ENCODE measurements around the gene PMF1. TPM values are rescaled to one million over a fixed set of nuclear protein-coding genes. Genes with fewer than 3 reads are reported as not detected.
"Not testable (repeated sequence)": the region's sequence is repeated elsewhere in the genome, so short reads cannot be mapped to it uniquely, and the experiment has no call there.

The PMF1 gene
- total RNA-seq, 1 donor from 2014 or later, result 26.5 TPM

DNA sequence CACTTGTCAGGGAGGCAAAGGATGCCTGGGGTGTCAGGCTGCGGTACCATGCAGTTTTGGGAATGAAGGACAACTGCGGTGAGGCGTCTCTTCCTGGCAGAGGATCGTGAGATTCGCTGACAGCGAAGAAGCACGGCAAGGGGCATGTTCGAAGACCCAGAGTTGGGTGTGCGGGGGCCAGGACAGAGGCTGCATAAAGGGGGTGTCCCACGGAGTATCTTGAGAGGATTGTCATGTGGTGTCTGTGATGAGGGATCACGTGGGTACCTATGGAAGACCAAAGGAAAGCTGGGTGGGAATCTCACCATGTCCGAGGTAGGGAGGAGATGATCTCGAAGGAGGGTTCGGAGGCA lies 18.5 kb upstream of the PMF1 start:
- no peak for FAIRE-seq
- no peak for DNase-seq (ENCODE audit: low spot score in 2 of 2)

DNA sequence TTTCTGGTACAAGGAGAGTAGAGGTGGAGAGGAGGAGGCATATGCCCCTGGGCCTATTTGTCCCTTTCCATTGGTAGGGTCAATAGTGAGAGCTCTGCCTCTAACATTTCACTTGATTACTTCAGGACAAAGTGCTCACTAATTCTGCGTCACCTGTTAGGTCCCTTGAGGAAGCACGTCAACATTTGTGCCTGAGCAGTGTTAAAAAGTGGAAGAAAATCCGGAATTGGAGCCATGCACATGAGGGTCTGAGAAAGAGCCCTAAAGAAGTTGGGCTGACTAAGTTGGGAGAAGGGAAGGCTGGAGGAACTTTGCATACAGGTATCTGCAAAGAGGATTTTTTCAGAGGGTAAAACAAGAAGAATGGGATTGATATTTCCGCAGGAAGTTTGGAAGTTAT lies 17.0 kb upstream of the PMF1 start:
- DNase-seq (ENCODE audit: low spot score in 2 of 2) (no peak), FAIRE-seq (no peak)

DNA sequence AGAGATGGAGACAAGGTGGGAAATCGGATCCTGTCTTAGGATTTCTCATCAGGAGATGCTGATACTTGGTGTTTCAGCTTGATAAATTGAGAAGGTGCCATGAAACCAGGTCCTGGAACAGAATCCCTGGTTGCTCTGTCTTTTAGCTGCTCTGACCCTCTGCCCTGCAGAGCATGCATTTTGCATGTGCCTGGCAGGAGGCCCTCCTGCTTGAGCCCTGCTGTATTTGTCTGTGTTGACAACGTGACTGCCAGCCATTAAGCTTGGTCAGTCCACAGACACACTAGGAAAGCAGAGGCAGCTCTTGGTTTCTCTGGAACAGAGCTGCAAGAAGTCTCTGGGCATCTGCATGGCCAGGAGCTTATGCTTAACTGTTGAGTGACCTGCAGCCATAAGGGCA lies 16.4 kb upstream of the PMF1 start:
- DNase-seq (ENCODE audit: low spot score in 2 of 2), result no peak
- FAIRE-seq, result no peak

GRCh38 chr1:156198831-156199349 lies 13.9 kb upstream of the PMF1 start:
- DNase-seq (ENCODE audit: low spot score in 2 of 2) (no peak), FAIRE-seq (no peak)

DNA sequence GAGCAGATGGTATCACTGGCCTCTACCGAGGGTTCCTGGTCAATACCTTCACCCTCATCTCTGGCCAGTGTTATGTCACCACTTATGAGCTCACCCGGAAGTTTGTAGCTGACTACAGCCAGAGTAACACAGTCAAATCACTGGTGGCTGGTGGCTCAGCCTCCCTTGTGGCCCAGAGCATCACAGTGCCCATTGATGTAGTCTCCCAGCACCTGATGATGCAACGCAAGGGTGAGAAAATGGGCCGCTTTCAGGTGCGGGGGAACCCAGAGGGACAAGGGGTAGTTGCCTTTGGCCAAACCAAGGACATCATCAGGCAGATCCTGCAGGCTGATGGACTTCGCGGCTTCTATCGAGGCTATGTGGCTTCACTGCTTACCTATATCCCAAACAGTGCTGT lies 12.8 kb upstream of the PMF1 start:
- DNase-seq (ENCODE audit: low spot score in 2 of 2) (no peak), FAIRE-seq (no peak)

DNA sequence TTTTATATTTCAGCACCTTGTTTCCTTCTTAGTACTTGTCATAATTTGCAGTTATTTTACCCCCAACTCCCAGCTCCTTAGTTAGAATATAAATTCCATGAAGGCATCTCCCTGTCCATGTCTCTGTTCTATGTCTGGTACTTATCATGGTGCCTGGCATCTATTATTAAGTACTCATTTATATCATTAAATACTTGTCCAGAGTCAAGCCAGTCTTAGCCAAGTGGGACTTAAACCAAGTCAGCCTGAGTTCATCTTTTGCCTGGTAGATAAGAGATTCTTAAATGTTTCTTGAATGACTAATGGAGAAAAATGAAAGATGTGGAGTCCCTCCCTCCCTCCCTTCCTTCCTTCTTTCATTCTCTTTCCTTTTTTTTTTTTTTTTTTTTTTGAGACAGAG lies 9.5 kb upstream of the PMF1 start:
- FAIRE-seq (no peak), DNase-seq (ENCODE audit: low spot score in 2 of 2) (no peak)

DNA sequence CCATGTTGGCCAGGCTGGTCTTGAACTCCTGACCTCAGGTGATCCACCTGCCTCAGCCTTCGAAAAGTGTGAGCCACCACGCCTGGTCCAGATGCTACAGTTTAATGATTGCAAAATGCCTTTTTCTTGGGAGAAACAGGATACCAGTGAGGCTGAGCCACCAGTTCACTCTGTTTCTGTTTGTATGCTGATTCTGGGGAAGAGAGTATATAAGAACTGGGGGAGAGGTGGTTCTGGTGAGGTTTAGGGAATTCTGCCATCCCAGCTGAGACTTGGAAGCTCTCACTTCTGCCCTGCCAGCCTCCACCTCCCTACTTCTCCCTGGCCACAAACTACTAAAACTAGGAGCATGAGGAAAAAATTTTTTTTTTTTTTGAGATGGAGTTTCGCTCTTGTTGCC lies 8.1 kb upstream of the PMF1 start:
- no peak for FAIRE-seq
- DNase-seq (ENCODE audit: low spot score in 2 of 2), result no peak

DNA sequence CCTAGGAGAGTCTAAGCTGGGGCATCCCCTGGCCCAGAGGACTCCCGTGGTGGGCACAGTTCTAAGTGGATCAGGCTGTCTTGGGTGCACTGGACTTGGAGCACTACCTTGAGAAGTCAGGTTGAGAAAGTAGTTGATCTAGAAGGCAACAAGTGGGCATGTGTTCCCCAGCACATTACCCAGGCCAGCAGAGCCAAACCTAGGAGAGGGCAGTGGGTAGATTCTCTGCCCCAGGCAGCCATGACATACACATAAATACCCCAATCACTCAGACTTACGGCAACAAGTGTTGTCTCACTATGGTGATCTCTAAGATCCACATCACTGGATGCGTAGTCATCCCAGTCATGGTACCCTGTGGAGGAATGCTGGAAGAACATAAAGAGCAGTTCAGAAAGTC lies 1.6 kb upstream of the PMF1 start:
- FAIRE-seq, result no peak

DNA sequence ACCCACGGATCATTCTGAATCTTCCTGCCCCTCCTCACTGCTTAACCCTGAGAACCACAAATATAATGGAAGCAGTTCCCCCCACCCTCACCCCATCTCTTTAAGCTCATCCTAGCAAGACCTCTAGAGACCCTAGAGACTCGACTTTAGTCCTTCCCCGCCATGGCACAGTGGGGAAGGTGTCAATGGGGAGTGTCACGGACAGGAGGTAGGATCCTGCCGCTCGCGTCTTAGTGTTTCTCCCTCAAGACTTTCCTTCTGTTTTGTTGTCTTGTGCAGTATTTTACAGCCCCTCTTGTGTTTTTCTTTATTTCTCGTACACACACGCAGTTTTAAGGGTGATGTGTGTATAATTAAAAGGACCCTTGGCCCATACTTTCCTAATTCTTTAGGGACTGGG lies 677 bp upstream of the PMF1 start:
- no peak for FAIRE-seq
- DNase-seq (ENCODE audit: low spot score in 2 of 2), result no peak

More for the DNA sequence above, 1.6 kb upstream of the PMF1 start:
- DNase-seq (ENCODE audit: low spot score in 2 of 2), result no peak

GRCh38 chr1:156213644-156213966 lies 798 bp downstream of the PMF1 start:
- DNase-seq (ENCODE audit: low spot score in 2 of 2), result no peak
- FAIRE-seq, result no peak

- FAIRE-seq, result no peak
- DNase-seq (ENCODE audit: low spot score in 2 of 2), result no peak
Measured at GRCh38 chr1:156214024-156214748, 1.4 kb downstream of the PMF1 start.

DNA sequence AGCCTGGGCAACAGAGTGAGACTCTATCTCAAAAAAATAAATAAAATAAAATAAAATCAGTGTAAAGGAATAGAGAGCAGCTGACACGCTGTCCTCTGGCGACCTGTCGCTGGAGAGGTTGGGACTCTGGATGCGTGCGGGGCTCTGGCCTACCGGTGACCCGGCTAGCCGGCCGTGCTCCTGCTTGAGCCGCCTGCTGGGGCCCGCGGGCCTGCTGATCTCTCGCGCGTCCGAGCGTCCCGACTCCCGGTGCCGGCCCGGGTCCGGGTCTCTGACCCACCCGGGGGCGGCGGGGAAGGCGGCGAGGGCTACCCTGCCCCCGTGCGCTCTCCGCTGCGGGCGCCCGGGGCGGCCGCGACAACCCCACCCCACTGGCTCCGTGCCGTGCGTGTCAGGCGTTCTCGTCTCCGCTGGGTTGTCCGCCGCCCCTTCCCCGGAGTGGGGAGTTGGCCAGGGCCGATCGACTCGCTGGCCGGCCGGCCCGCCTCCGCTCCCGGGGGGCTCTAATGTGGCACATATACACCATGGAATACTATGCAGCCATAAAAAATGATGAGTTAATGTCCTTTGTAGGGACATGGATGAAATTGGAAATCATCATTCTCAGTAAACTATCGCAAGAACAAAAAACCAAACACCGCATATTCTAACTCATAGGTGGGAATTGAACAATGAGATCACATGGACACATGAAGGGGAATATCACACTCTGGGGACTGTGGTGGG lies 3.7 kb downstream of the PMF1 start:
- not testable (repeated sequence) for DNase-seq (ENCODE audit: low spot score in 2 of 2)
- peak; percentile 97 for FAIRE-seq

GRCh38 chr1:156217871-156218270 lies 5.1 kb downstream of the PMF1 start:
- FAIRE-seq (no peak), DNase-seq (ENCODE audit: low spot score in 2 of 2) (no peak)

DNA sequence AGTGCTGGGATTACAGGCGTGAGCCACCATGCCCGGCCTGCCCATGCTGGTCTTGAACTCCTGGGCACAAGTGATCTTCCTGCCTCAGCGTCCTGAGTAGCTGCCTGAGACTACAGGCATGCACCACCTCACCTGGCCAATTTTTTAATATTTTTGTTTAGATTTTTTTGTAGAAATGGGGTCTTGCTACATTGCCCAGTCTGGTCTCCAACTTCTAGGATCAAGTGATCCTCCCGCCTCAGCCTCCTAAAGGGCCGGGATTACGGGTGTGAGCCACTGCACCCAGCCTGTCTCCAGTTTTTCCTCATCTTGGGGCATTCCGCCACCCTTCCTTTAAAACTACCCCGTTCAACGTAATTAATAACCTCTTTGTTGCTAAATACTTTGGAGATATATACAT lies 7.4 kb downstream of the PMF1 start:
- FAIRE-seq (no peak), DNase-seq (ENCODE audit: low spot score in 2 of 2) (no peak)

GRCh38 chr1:156221986-156222692 lies 9.3 kb downstream of the PMF1 start:
- DNase-seq (ENCODE audit: low spot score in 2 of 2), result no peak
- no peak for FAIRE-seq

GRCh38 chr1:156225677-156226014 lies 12.8 kb downstream of the PMF1 start:
- DNase-seq (ENCODE audit: low spot score in 2 of 2), result no peak
- no peak for FAIRE-seq

- DNase-seq (ENCODE audit: low spot score in 2 of 2) (no peak), FAIRE-seq (no peak)
Measured at GRCh38 chr1:156226116-156226538, 13.3 kb downstream of the PMF1 start.

DNA sequence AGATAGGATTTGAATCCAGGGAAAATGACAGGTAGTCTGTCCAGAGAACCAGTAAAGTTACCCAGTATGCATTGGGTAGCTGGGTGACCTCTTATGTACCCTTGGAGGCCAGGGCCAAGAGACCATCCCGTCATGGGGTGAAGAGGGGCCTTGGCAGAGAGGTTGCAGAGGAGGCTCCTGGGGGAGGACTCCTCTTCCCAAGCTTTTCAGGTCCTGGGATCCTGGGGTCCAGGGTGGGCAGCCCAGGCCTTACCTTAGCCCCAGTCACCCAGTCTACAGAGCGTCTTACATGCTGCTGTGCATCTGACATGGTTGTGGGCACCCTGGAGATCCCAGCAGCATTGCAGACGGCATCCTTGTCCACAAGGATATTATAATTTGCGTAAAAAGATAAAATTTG lies 14.0 kb downstream of the PMF1 start:
- no peak for DNase-seq (ENCODE audit: low spot score in 2 of 2)
- no peak for FAIRE-seq

DNA sequence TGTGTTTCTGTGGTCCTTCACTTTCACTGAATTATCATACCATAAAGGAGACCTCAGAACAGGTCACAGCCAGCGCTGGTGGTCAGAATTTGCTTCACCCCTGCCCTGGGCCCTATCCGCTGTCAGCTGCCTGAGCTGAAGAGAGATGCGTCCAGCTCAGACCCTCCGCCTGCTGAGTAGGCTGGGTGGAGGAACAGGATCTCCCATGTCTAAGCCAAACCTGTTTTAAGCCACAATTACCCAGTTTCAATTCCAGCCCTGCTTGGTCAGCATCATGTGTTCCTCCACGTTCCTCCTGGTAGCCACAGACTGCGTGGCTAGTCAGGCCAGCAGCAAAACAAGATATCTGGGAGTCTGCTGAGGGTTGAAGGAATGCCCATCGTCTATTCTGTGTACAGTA lies 15.7 kb downstream of the PMF1 start:
- no peak for DNase-seq (ENCODE audit: low spot score in 2 of 2)
- no peak for FAIRE-seq

GRCh38 chr1:156229809-156230472 lies 17.1 kb downstream of the PMF1 start:
- FAIRE-seq, result no peak
- no peak for DNase-seq (ENCODE audit: low spot score in 2 of 2)

GRCh38 chr1:156230473-156230837 lies 17.6 kb downstream of the PMF1 start:
- DNase-seq (ENCODE audit: low spot score in 2 of 2) (no peak), FAIRE-seq (no peak)
